ENCODE measurements around the gene IKZF4.
"Not testable (repeated sequence)": the region's sequence is repeated elsewhere in the genome, so short reads cannot be mapped to it uniquely, and the experiment has no call there.

IKZF4 gene

DNA sequence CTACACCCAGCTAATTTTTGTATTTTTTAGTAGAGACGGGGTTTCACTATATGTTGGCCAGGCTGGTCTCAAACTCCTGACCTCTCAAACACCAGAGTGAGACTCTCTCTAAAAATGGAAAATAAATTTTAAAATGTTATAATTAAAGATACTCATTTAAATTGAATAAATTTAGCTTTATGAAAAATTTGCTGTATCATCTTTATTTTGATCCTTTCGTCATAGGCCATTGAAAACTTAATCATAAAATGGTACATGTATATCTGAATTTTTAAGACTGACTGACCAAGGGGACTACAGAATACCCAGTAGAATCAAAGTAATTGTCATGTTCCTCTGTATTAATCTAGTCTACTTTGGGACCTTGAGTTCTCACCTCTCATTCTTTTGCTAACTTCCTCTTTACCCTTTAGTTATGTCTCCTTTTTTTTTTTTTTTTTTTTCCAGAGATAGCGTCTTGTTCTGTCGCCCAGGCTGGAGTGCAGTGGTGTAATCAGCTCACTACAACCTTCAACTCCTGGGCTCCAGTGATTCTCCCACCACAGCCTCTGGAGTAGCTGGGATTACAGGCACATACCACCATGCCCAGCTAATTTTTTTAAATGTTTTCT is 37.5 kb upstream of the IKZF4 start:
- Histone ChIP-seq H4K20me1 (ENCODE audit: control insufficient read depth, insufficient read depth, low read depth, low read length) (no peaks in the 10 kb centered on the region), H3K4me2 (ENCODE audit: low read length) (peak overlapping the region; percentile 75), H3K79me2 (ENCODE audit: control insufficient read depth, low read length) (0 out of 2 replicates have a peak, but pooled peaks cover 6% of the 10 kb centered on the region), H3K27ac (ENCODE audit: low read depth, low read length) (peak overlapping the region; percentile 62), H3K9me3 (ENCODE audit: control insufficient read depth, insufficient read depth, low read length) (no peaks in the 10 kb centered on the region), H3F3A (ENCODE audit: control insufficient read depth, insufficient read depth) (peaks cover 17% of the 10 kb centered on the region), H3K4me3 (ENCODE audit: low read length) (peak overlapping the region; percentile 36), H3K4me1 (ENCODE audit: control insufficient read depth, low read length) (peaks cover 29% of the 10 kb centered on the region), H3K27me3 (ENCODE audit: control insufficient read depth, low read length) (no peaks in the 10 kb centered on the region), H3K9me2 (replicated peaks; ENCODE audit: control insufficient read depth, low read length) (no peaks in the 10 kb centered on the region), H3K36me3 (ENCODE audit: control insufficient read depth, low read length) (peaks cover 22% of the 10 kb centered on the region)
- TF ChIP-seq, protein P1, sequence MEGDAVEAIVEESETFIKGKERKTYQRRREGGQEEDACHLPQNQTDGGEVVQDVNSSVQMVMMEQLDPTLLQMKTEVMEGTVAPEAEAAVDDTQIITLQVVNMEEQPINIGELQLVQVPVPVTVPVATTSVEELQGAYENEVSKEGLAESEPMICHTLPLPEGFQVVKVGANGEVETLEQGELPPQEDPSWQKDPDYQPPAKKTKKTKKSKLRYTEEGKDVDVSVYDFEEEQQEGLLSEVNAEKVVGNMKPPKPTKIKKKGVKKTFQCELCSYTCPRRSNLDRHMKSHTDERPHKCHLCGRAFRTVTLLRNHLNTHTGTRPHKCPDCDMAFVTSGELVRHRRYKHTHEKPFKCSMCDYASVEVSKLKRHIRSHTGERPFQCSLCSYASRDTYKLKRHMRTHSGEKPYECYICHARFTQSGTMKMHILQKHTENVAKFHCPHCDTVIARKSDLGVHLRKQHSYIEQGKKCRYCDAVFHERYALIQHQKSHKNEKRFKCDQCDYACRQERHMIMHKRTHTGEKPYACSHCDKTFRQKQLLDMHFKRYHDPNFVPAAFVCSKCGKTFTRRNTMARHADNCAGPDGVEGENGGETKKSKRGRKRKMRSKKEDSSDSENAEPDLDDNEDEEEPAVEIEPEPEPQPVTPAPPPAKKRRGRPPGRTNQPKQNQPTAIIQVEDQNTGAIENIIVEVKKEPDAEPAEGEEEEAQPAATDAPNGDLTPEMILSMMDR (IDR thresholded peaks at IDR 0.05; ENCODE audit: low read depth, low read length, poor library complexity, severe bottlenecking), result no peak
- no peak for TF ChIP-seq EZH2phosphoT487 (IDR thresholded peaks at IDR 0.05; ENCODE audit: borderline replicate concordance, low read length)

DNA sequence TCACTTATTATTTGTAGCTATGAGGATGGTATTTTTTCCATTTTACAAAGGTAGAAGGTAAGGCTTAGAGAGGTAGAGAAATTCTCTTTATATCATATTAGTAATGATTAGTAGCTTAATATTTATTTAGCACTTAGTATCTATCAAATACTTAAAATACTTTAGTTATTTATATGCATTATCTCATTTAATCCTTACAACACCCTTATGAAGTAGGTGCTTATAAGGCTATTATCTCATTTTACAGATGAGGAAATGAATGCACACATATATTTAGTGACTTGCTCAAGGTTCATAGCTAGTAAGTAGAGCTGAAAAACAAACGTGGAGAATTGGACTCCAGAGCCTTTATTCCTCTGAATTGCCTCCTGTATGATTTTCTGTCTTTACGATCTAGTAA is 36.0 kb upstream of the IKZF4 start:
- Histone ChIP-seq H3K79me2 (ENCODE audit: control insufficient read depth, low read length) (0 out of 2 replicates have a peak, but pooled peaks cover 6% of the 10 kb centered on the region), H3K4me1 (ENCODE audit: control insufficient read depth, low read length) (peaks cover 29% of the 10 kb centered on the region), H3K9me3 (ENCODE audit: control insufficient read depth, insufficient read depth, low read length) (no peaks in the 10 kb centered on the region), H3K4me3 (ENCODE audit: low read length) (no peak overlapping the region), H3K9me2 (replicated peaks; ENCODE audit: control insufficient read depth, low read length) (no peaks in the 10 kb centered on the region), H3F3A (ENCODE audit: control insufficient read depth, insufficient read depth) (peaks cover 17% of the 10 kb centered on the region), H3K36me3 (ENCODE audit: control insufficient read depth, low read length) (peaks cover 28% of the 10 kb centered on the region), H3K27ac (ENCODE audit: low read depth, low read length) (no peak overlapping the region), H4K20me1 (ENCODE audit: control insufficient read depth, insufficient read depth, low read depth, low read length) (no peaks in the 10 kb centered on the region), H3K4me2 (ENCODE audit: low read length) (no peak overlapping the region), H3K27me3 (ENCODE audit: control insufficient read depth, low read length) (no peaks in the 10 kb centered on the region)
- TF ChIP-seq EZH2phosphoT487 (IDR thresholded peaks at IDR 0.05; ENCODE audit: borderline replicate concordance, low read length), result no peak
- TF ChIP-seq, protein P1 (IDR thresholded peaks at IDR 0.05; ENCODE audit: low read depth, low read length, poor library complexity, severe bottlenecking), result no peak

DNA sequence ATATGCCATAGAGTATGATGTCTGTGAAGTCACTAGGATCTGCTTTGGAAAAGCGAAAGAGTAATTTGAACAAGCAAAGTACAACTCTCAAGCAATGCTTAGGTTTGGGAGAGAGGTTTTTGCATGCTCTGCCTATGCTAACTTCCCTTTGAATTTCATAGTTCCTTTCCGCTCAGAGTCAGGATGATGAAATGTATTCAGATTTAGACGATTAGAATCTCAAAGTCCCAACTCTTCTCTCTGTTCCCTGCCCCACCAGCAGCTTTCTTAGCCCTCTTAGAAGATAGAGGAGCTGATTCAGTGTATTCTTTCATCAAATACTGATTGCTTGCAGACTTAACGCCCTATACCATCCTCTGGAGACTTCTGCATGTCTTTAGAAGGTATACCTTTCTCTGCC is 35.5 kb upstream of the IKZF4 start:
- Histone ChIP-seq H3K79me2 (ENCODE audit: control insufficient read depth, low read length) (0 out of 2 replicates have a peak, but pooled peaks cover 6% of the 10 kb centered on the region), H3K4me2 (ENCODE audit: low read length) (no peak overlapping the region), H3K27me3 (ENCODE audit: control insufficient read depth, low read length) (no peaks in the 10 kb centered on the region), H3F3A (ENCODE audit: control insufficient read depth, insufficient read depth) (peaks cover 17% of the 10 kb centered on the region), H3K36me3 (ENCODE audit: control insufficient read depth, low read length) (peaks cover 30% of the 10 kb centered on the region), H3K9me2 (replicated peaks; ENCODE audit: control insufficient read depth, low read length) (no peaks in the 10 kb centered on the region), H3K27ac (ENCODE audit: low read depth, low read length) (no peak overlapping the region), H4K20me1 (ENCODE audit: control insufficient read depth, insufficient read depth, low read depth, low read length) (no peaks in the 10 kb centered on the region), H3K9me3 (ENCODE audit: control insufficient read depth, insufficient read depth, low read length) (no peaks in the 10 kb centered on the region), H3K4me1 (ENCODE audit: control insufficient read depth, low read length) (peaks cover 29% of the 10 kb centered on the region), H3K4me3 (ENCODE audit: low read length) (no peak overlapping the region)
- no peak for TF ChIP-seq EZH2phosphoT487 (IDR thresholded peaks at IDR 0.05; ENCODE audit: borderline replicate concordance, low read length)
- TF ChIP-seq, protein P1 (IDR thresholded peaks at IDR 0.05; ENCODE audit: low read depth, low read length, poor library complexity, severe bottlenecking), result no peak

DNA sequence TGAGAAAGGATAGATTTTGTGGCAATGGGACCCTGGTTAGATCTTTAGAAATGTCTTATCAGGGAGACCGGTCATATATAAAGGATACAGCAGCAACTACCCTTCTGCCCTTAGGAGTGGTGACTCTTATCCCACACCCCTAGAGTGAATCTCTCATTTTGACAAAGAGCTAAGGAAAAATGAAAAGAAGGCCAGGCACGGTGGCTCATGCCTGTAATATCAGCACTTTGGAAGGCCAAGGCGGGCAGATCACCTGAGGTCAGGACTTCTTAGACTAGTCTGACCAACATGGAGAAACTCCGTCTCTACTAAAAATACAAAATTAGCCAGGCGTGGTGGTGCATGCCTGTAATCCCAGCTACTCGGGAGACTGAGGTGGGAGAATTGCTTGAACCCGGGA is 34.9 kb upstream of the IKZF4 start:
- not testable (repeated sequence) for H3K4me2 ChIP-seq (ENCODE audit: low read length); H3K79me2 ChIP-seq (ENCODE audit: control insufficient read depth, low read length); H4K20me1 ChIP-seq (ENCODE audit: control insufficient read depth, insufficient read depth, low read depth, low read length); H3K27me3 ChIP-seq (ENCODE audit: control insufficient read depth, low read length); H3K9me2 ChIP-seq (replicated peaks; ENCODE audit: control insufficient read depth, low read length); H3K4me3 ChIP-seq (ENCODE audit: low read length); H3K9me3 ChIP-seq (ENCODE audit: control insufficient read depth, insufficient read depth, low read length); H3K27ac ChIP-seq (ENCODE audit: low read depth, low read length)
- H3K4me1 ChIP-seq (ENCODE audit: control insufficient read depth, low read length), result peaks cover 29% of the 10 kb centered on the region
- peaks cover 32% of the 10 kb centered on the region for H3K36me3 ChIP-seq (ENCODE audit: control insufficient read depth, low read length)
- peaks cover 17% of the 10 kb centered on the region for H3F3A ChIP-seq (ENCODE audit: control insufficient read depth, insufficient read depth)

Measured in DOHH2 (cell line).